H9 (cell line): ENCODE results near the gene UCKL1. TPM values are rescaled to one million over a fixed set of nuclear protein-coding genes. Genes with fewer than 3 reads are reported as not detected.
A peak's percentile ranks its signal among the peaks of the same experiment; 100 is the strongest.

Experiments
- DNase-seq: peaks from one replicate; pipeline ENCODE4 v3.0.0-alpha.2; 2017
- H2AFZ ChIP-seq: one replicate; pipeline ENCODE4 v1.6.1; 2013; ENCODE audit warnings: mild to moderate bottlenecking, low read length, control low read depth, moderate library complexity
- H2AK5ac ChIP-seq: 2 replicates; pipeline ENCODE4 v1.6.1; 2013; ENCODE audit warnings: low read length, control low read depth, mixed read lengths; ENCODE audit not compliant: insufficient read length
- H2BK120ac ChIP-seq: one replicate; pipeline ENCODE4 v1.6.1; 2013; ENCODE audit warnings: low read depth, mild to moderate bottlenecking, low read length, control low read depth, inconsistent platforms; ENCODE audit not compliant: poor library complexity, severe bottlenecking
- H2BK12ac ChIP-seq: 2 replicates; pipeline ENCODE4 v1.6.1; 2013; ENCODE audit warnings: low read length, control low read depth, mixed read lengths, low read depth; ENCODE audit not compliant: insufficient read length
- H2BK15ac ChIP-seq: 2 replicates; pipeline ENCODE4 v1.6.1; 2013; ENCODE audit warnings: low read depth, low read length, control low read depth
- H2BK20ac ChIP-seq: one replicate; pipeline ENCODE4 v1.6.1; 2013; ENCODE audit warnings: low read depth, mild to moderate bottlenecking, low read length, control low read depth, inconsistent platforms; ENCODE audit not compliant: poor library complexity, severe bottlenecking
- H2BK5ac ChIP-seq: 2 replicates; pipeline ENCODE4 v1.6.1; 2013; ENCODE audit warnings: low read length, control low read depth, mixed read lengths; ENCODE audit not compliant: insufficient read length
- H3K14ac ChIP-seq: 2 replicates; pipeline ENCODE4 v1.6.1; 2013; ENCODE audit warnings: low read length, control low read depth; ENCODE audit not compliant: insufficient read depth
- H3K18ac ChIP-seq: 2 replicates; pipeline ENCODE4 v1.6.1; 2013; ENCODE audit warnings: low read depth, mild to moderate bottlenecking, mixed read lengths, low read length, control low read depth; ENCODE audit not compliant: insufficient read length
- H3K23ac ChIP-seq: 2 replicates; pipeline ENCODE4 v1.6.1; 2013; ENCODE audit warnings: low read length, control low read depth, mixed read lengths, low read depth; ENCODE audit not compliant: insufficient read length
- H3K23me2 ChIP-seq: 2 replicates; pipeline ENCODE4 v1.6.1; 2013; ENCODE audit warnings: low read depth, mild to moderate bottlenecking, mixed read lengths, low read length, control low read depth; ENCODE audit not compliant: insufficient read length, poor library complexity, severe bottlenecking
- H3K27ac ChIP-seq: 2 replicates; pipeline ENCODE4 v1.5.1; 2013; ENCODE audit warnings: low read length, control low read depth, mixed read lengths, low read depth; ENCODE audit not compliant: insufficient read length
- H3K27me3 ChIP-seq: 2 replicates; pipeline ENCODE4 v1.6.1; 2013; ENCODE audit warnings: low read length, control low read depth, inconsistent platforms; ENCODE audit not compliant: insufficient read depth
- H3K4ac ChIP-seq: 2 replicates; pipeline ENCODE4 v1.6.1; 2013; ENCODE audit warnings: low read depth, mild to moderate bottlenecking, control low read depth, inconsistent platforms, low read length, moderate library complexity
- H3K4me1 ChIP-seq: 2 replicates; pipeline ENCODE4 v1.6.1; 2013; ENCODE audit warnings: low read length, control low read depth, inconsistent platforms; ENCODE audit not compliant: insufficient read depth
- H3K4me2 ChIP-seq: 2 replicates; pipeline ENCODE4 v1.6.1; 2013; ENCODE audit warnings: low read length, control low read depth, mixed read lengths; ENCODE audit not compliant: insufficient read length, insufficient read depth
- H3K56ac ChIP-seq: 2 replicates; pipeline ENCODE4 v1.6.1; 2013; ENCODE audit warnings: low read depth, mild to moderate bottlenecking, mixed read lengths, low read length, control low read depth; ENCODE audit not compliant: insufficient read length
- H3K79me1 ChIP-seq: 2 replicates; pipeline ENCODE4 v1.6.1; 2013; ENCODE audit warnings: low read depth, mild to moderate bottlenecking, moderate library complexity, low read length, control low read depth, inconsistent platforms; ENCODE audit not compliant: insufficient read depth, poor library complexity, severe bottlenecking
- H3K79me2 ChIP-seq: 2 replicates; pipeline ENCODE4 v1.6.1; 2013; ENCODE audit warnings: low read length, control low read depth, inconsistent platforms; ENCODE audit not compliant: insufficient read depth
- H3K9ac ChIP-seq: 2 replicates; pipeline ENCODE4 v1.6.1; 2013; ENCODE audit warnings: low read length, control low read depth, mixed read lengths; ENCODE audit not compliant: insufficient read length; ENCODE audit errors: extremely low read depth
- H3K9me3 ChIP-seq: one replicate; pipeline ENCODE4 v1.6.1; 2013; ENCODE audit warnings: low read depth, low read length, inconsistent platforms; ENCODE audit not compliant: control insufficient read depth
- H3T11ph ChIP-seq: one replicate; pipeline ENCODE4 v1.6.1; 2013; ENCODE audit warnings: mild to moderate bottlenecking, low read length, control low read depth, inconsistent platforms
- H4K20me1 ChIP-seq: one replicate; pipeline ENCODE4 v1.6.1; 2013; ENCODE audit not compliant: control insufficient read depth, insufficient read length, insufficient read depth
- H4K5ac ChIP-seq: 2 replicates; pipeline ENCODE4 v1.6.1; 2013; ENCODE audit warnings: low read depth, mild to moderate bottlenecking, mixed read lengths, low read length, control low read depth; ENCODE audit not compliant: insufficient read length
- H4K8ac ChIP-seq: replicated peaks from 2 replicates; pipeline ENCODE4 v1.6.1; 2013; ENCODE audit warnings: low read length, control low read depth, mixed read lengths, low read depth; ENCODE audit not compliant: insufficient read length
- H4K91ac ChIP-seq: 2 replicates; pipeline ENCODE4 v1.6.1; 2013; ENCODE audit warnings: low read depth, mild to moderate bottlenecking, moderate library complexity, mixed read lengths, low read length, control low read depth; ENCODE audit not compliant: insufficient read length
- H3K27ac Mint-ChIP-seq, 3 experiments: 2 replicates in 2 of 3; 3 replicates in 1 of 3; pipeline ENCODE4 v1.8.0; 2020 to 2021; ENCODE audit warnings: mixed read lengths in 3 of 3, mild to moderate bottlenecking in 1 of 3, moderate library complexity in 1 of 3
- H3K27me3 Mint-ChIP-seq: 2 replicates; pipeline ENCODE4 v1.8.0; 2021; ENCODE audit warnings: low read depth, mild to moderate bottlenecking, moderate library complexity, mixed read lengths
- H3K36me3 Mint-ChIP-seq, 3 experiments: 2 replicates in 2 of 3; 3 replicates in 1 of 3; pipeline ENCODE4 v1.8.0; 2020 to 2021; ENCODE audit warnings: low read depth in 3 of 3, mixed read lengths in 3 of 3; ENCODE audit not compliant: insufficient read depth in 1 of 3
- H3K4me1 Mint-ChIP-seq, 2 experiments: 2 replicates each; pipeline ENCODE4 v1.8.0; 2020; ENCODE audit warnings: mixed read lengths in 2 of 2
- H3K4me3 Mint-ChIP-seq, 2 experiments: 2 replicates in 1 of 2; 3 replicates in 1 of 2; pipeline ENCODE4 v1.8.0; 2020 to 2021; ENCODE audit warnings: mild to moderate bottlenecking in 2 of 2, mixed read lengths in 2 of 2, moderate library complexity in 1 of 2
- H3K9me3 Mint-ChIP-seq, 2 experiments: 2 replicates in 1 of 2; 3 replicates in 1 of 2; pipeline ENCODE4 v1.8.0; 2020; ENCODE audit warnings: mild to moderate bottlenecking in 2 of 2, mixed read lengths in 2 of 2, moderate library complexity in 1 of 2
- CTCF ChIP-seq: fragments of 200-600 bp; sonication (generic); conservative IDR thresholded peaks from 3 replicates; pipeline ENCODE4 v1.8.0; 2021; ENCODE audit warnings: antibody characterized with exemption, mild to moderate bottlenecking
- WGBS: extraction: QIAGEN DNeasy Blood & Tissue Kit; methylation state at CpG from one replicate; pipeline ENCODE4 v1.1.7; 2013; ENCODE audit warnings: missing lambda C conversion rate, low lambda C conversion rate, mixed read lengths; ENCODE audit not compliant: insufficient read length; ENCODE audit errors: extremely low coverage; 5-methylcytosine and 5-hydroxymethylcytosine counted together
- total RNA-seq: library from RNA; stranded (reverse); gene quantifications from 2 replicates; pipeline ENCODE4 v1.2.1, GENCODE V29; 2021

Gene UCKL1
- total RNA-seq, 1 experiment from 2014 or later, result 40.9 TPM

- no peak overlapping the region for H3K27ac ChIP-seq
- no peak overlapping the region for H2BK12ac ChIP-seq
- H3K79me1 ChIP-seq, result no peaks in the 10 kb centered on the region
- peak overlapping the region in 1 of 2 experiments; percentile 29; a peak in 1 of 5 replicates for H3K4me3 Mint-ChIP-seq
- no peak overlapping the region for H2AFZ ChIP-seq
- no peak overlapping the region for H3K18ac ChIP-seq
- no peaks in the 10 kb centered on the region for H3K23me2 ChIP-seq
- H3K4me1 ChIP-seq, result no peaks in the 10 kb centered on the region
- H3K36me3 Mint-ChIP-seq, result peaks cover 12 to 28% (median 15%) of the 10 kb centered on the region in 3 experiments; a peak in 6 of 7 replicates
- no peak overlapping the region for H2BK15ac ChIP-seq
- H3K56ac ChIP-seq, result no peak overlapping the region
- no peak overlapping the region for H3K23ac ChIP-seq
- no peaks in the 10 kb centered on the region; the same call in 1 of the 2 replicates for H3K79me2 ChIP-seq
- H3K14ac ChIP-seq, result no peak overlapping the region
- H3K9ac ChIP-seq, result no peak overlapping the region
- H3T11ph ChIP-seq, result no peak overlapping the region
- H2BK20ac ChIP-seq, result no peak overlapping the region
- H3K4me2 ChIP-seq, result no peak overlapping the region
- no CpG with 5 or more reads among the region's 6 CpGs for WGBS
- no peaks in the 10 kb centered on the region for H4K20me1 ChIP-seq
- H3K27me3 Mint-ChIP-seq, result no peaks in the 10 kb centered on the region
- no peak overlapping the region for H4K8ac ChIP-seq
- no peak for DNase-seq
- no peak overlapping the region for H4K5ac ChIP-seq
- H2BK5ac ChIP-seq, result no peak overlapping the region
- H3K27me3 ChIP-seq, result no peaks in the 10 kb centered on the region
- no peak overlapping the region for H4K91ac ChIP-seq
- no peak overlapping the region; a peak in 1 of 7 replicates for H3K27ac Mint-ChIP-seq
- H2AK5ac ChIP-seq, result no peak overlapping the region
- H3K4ac ChIP-seq, result no peak overlapping the region
- no peak overlapping the region for H2BK120ac ChIP-seq
- peaks cover 13 to 15% of the 10 kb centered on the region in 2 experiments for H3K4me1 Mint-ChIP-seq
- H3K9me3 ChIP-seq, result no peaks in the 10 kb centered on the region
- peaks cover 5 to 9% of the 10 kb centered on the region in 2 experiments; a peak in 4 of 5 replicates for H3K9me3 Mint-ChIP-seq
- no peak for TF ChIP-seq CTCF
Measured at GRCh38 chr20:63915471-63915870, 40.7 kb downstream of the UCKL1 start.
